HEK293 (cell line): Measurements from ENCODE around the gene SPTLC2.

Source experiments
- OVOL3 ChIP-seq: fragments of 450-650 bp; formaldehyde crosslinking; IDR thresholded peaks from 2 replicates; pipeline ENCODE4 v1.5.1; 2016; ENCODE audit warnings: missing biosample characterization, missing genetic modification characterization
- PRDM10 ChIP-seq: fragments of 450-650 bp; formaldehyde crosslinking; IDR thresholded peaks from 2 replicates; pipeline ENCODE4 v1.5.1; 2016; ENCODE audit warnings: missing biosample characterization, missing genetic modification characterization
- TCF7L2 ChIP-seq: IDR thresholded peaks from 2 replicates; pipeline ENCODE4 v1.6.1; 2011; ENCODE audit warnings: low read depth, mild to moderate bottlenecking, inconsistent platforms, low read length, moderate library complexity, borderline replicate concordance
- ZBTB10 ChIP-seq: fragments of 450-650 bp; formaldehyde crosslinking; IDR thresholded peaks from 2 replicates; pipeline ENCODE4 v1.5.1; 2016; ENCODE audit warnings: missing biosample characterization, missing genetic modification characterization
- ZBTB11 ChIP-seq: fragments of 450-650 bp; formaldehyde crosslinking; conservative IDR thresholded peaks from 2 replicates; pipeline ENCODE4 v1.5.1; 2016; ENCODE audit warnings: low read depth, missing biosample characterization, missing genetic modification characterization
- ZNF133 ChIP-seq: fragments of 450-650 bp; formaldehyde crosslinking; IDR thresholded peaks from 2 replicates; pipeline ENCODE4 v1.5.1; 2016; ENCODE audit warnings: missing biosample characterization, missing genetic modification characterization
- ZNF239 ChIP-seq: fragments of 450-650 bp; formaldehyde crosslinking; IDR thresholded peaks from 2 replicates; pipeline ENCODE4 v1.5.1; 2016; ENCODE audit warnings: missing biosample characterization, missing genetic modification characterization
- ZNF274 ChIP-seq, 2 experiments: fragments of 200-500 bp in 1 of 2; fragments of 450-650 bp in 1 of 2; sonication (Bioruptor generic) in 1 of 2; formaldehyde crosslinking in 1 of 2; IDR thresholded peaks; 2 replicates each; pipeline versions ENCODE4 v1.5.1 to v1.6.1; 2014 to 2016; ENCODE audit warnings: borderline replicate concordance in 1 of 2, inconsistent platforms in 1 of 2, low read length in 1 of 2, missing biosample characterization in 1 of 2, missing genetic modification characterization in 1 of 2
- ZNF280D ChIP-seq: fragments of 450-650 bp; formaldehyde crosslinking; IDR thresholded peaks from 2 replicates; pipeline ENCODE4 v1.5.1; 2016; ENCODE audit warnings: missing biosample characterization, missing genetic modification characterization
- ZNF335 ChIP-seq: fragments of 450-650 bp; formaldehyde crosslinking; conservative IDR thresholded peaks from 2 replicates; pipeline ENCODE4 v1.5.1; 2016; ENCODE audit warnings: missing biosample characterization, missing genetic modification characterization
- ZNF426 ChIP-seq: fragments of 450-650 bp; formaldehyde crosslinking; IDR thresholded peaks from 2 replicates; pipeline ENCODE4 v1.5.1; 2017; ENCODE audit warnings: missing biosample characterization, missing genetic modification characterization, mild to moderate bottlenecking, inconsistent platforms, moderate library complexity
- ZNF449 ChIP-seq: fragments of 450-650 bp; formaldehyde crosslinking; IDR thresholded peaks from 2 replicates; pipeline ENCODE4 v1.5.1; 2017; ENCODE audit warnings: missing biosample characterization, mild to moderate bottlenecking, missing genetic modification characterization, moderate library complexity
- ZNF518A ChIP-seq: fragments of 450-650 bp; formaldehyde crosslinking; conservative IDR thresholded peaks from 2 replicates; pipeline ENCODE4 v1.5.1; 2016; ENCODE audit warnings: low read depth, missing biosample characterization, missing genetic modification characterization
- ZNF555 ChIP-seq: fragments of 450-650 bp; formaldehyde crosslinking; conservative IDR thresholded peaks from 2 replicates; pipeline ENCODE4 v1.5.1; 2017; ENCODE audit warnings: missing biosample characterization, mild to moderate bottlenecking, missing genetic modification characterization, inconsistent platforms
- ZNF558 ChIP-seq: fragments of 450-650 bp; formaldehyde crosslinking; IDR thresholded peaks from 2 replicates; pipeline ENCODE4 v1.5.1; 2016; ENCODE audit warnings: missing biosample characterization, missing genetic modification characterization
- ZSCAN5A ChIP-seq: fragments of 450-650 bp; formaldehyde crosslinking; IDR thresholded peaks from 2 replicates; pipeline ENCODE4 v1.5.1; 2016; ENCODE audit warnings: missing biosample characterization, missing genetic modification characterization

The SPTLC2 gene

GRCh38 chr14:77580964-77581505 is 35.4 kb downstream of the SPTLC2 start (continued):
- TF ChIP-seq ZNF518A (no peak), TCF7L2 (no peak), ZNF274 (IDR thresholded peaks at IDR 0.05; ENCODE audit: low read length) (no peak), ZNF274 (tag by site-specific recombination; IDR thresholded peaks at IDR 0.05; ENCODE audit: borderline replicate concordance) (no peak), ZNF555 (tag by site-specific recombination) (no peak), OVOL3 (tag by site-specific recombination) (no peak), ZNF133 (tag by site-specific recombination) (no peak), ZSCAN5A (tag by site-specific recombination) (no peak), ZNF239 (no peak), ZBTB10 (tag by site-specific recombination) (no peak), ZNF280D (tag by site-specific recombination) (no peak), PRDM10 (tag by site-specific recombination) (peak; percentile 38; the same call in 1 of the 2 replicates), ZNF449 (tag by site-specific recombination) (no peak), ZNF426 (tag by site-specific recombination) (no peak), ZBTB11 (no peak), ZNF335 (no peak), ZNF558 (tag by site-specific recombination) (no peak)
